HG03571 (cell line): ENCODE measurements around the gene PHKA1.
"Not testable (repeated sequence)": the region's sequence is repeated elsewhere in the genome, so short reads cannot be mapped to it uniquely, and the experiment has no call there.

Experiments
- ATAC-seq: cut with Tn5 transposase; IDR thresholded peaks from one replicate; pipeline ENCODE4 v1.9.1; 2021; ENCODE audit not compliant: unreplicated experiment

The PHKA1 gene

DNA sequence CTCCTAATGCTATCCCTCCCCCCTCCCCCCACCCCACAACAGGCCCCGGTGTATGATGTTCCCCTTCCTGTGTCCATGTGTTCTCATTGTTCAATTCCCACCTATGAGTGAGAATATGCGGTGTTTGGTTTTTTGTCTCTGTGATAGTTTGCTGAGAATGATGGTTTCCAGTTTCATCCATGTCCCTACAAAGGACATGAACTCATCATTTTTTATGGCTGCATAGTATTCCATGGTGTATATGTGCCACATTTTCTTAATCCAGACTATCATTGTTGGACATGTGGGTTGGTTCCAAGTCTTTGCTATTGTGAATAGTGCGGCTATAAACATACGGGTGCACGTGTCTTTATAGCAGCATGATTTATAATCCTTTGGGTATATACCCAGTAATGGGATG, 44.6 kb downstream of the PHKA1 start:
- not testable (repeated sequence) for ATAC-seq

- no peak for ATAC-seq
Observed at GRCh38 chrX:72666451-72666850, 47.7 kb downstream of the PHKA1 start.

- no peak for ATAC-seq
Observed at GRCh38 chrX:72663737-72664136, 50.4 kb downstream of the PHKA1 start.

- ATAC-seq = no peak
Observed at GRCh38 chrX:72662020-72662747, 51.9 kb downstream of the PHKA1 start.

- ATAC-seq = no peak
Observed at GRCh38 chrX:72659723-72660122, 54.4 kb downstream of the PHKA1 start.

DNA sequence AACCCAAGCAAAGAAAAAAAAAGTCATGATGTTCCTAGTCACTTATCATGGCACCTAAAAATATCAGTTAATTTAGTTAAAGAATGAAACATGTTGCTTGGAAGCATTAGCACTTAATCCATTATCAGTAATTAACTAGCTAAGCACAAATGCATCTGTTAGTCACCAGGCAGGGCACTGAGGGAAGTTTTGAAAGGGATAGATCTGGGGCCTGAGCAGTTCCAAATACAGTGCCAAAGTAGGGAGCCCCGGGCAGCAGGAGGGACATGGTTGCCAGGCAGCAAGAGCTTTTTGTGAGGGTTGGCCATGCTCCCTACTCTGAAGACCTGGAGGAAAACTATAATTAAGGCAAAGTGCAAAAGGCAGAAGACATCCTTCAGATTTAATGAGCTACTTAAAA, 62.0 kb downstream of the PHKA1 start:
- no peak for ATAC-seq

DNA sequence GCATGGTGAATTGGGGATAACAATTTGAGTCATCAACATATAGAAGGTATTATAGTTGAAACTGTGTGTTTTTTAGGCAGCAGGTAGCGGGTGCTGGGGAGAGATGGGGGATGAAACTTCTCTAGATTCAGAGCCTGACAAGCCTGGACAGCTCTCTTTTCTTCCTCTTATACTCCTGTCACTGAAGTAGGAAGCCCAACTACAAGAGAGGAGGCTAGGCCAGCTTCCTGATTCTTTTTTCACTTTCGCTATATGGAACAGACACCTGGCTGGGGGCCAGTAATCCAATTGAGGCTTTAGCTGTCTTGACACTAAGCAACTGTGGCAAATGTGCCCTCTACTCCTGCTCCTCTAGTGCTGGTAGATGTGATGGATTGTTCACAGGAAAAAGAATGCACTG, 69.2 kb downstream of the PHKA1 start:
- no peak for ATAC-seq

DNA sequence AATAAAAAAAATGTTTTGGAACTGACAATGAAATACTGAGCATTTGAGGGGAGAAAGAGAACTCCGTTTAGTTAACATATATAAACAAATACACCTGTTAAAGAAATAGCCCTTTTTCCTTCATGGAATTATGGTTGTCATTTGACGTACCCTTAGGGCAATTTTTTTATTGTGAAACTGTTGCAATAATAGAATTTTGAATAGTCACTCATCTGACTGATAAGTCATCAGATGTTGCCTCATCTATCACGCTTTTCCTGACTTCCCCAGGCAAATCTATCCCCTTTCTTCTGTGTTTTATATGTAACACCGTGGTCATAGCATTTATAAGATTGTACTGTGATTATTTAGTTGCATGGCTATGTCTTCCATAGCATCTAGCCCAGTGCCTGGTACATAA, 72.5 kb downstream of the PHKA1 start:
- no peak for ATAC-seq

DNA sequence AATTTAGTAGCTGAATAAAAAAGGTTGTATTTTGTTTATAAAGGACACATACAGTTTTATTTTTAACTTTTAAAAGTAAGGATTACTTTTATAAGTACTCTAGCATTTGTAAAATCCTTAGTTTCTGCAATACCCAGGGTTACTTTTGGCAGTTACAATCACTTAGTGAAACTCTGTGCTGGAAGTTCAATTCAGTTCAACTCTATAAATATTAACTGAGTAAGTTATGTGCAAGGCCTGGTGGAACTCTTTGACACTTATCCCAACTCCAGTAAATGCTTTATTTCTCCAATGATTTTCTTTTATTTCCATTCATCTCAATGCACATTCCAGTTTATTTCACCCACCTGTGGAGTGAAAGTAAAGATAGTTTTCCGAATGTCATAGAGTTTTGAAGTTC, 78.2 kb downstream of the PHKA1 start:
- ATAC-seq = no peak

GRCh38 chrX:72634331-72634730, 79.8 kb downstream of the PHKA1 start:
- ATAC-seq = no peak

GRCh38 chrX:72630185-72630584, 83.9 kb downstream of the PHKA1 start:
- no peak for ATAC-seq

DNA sequence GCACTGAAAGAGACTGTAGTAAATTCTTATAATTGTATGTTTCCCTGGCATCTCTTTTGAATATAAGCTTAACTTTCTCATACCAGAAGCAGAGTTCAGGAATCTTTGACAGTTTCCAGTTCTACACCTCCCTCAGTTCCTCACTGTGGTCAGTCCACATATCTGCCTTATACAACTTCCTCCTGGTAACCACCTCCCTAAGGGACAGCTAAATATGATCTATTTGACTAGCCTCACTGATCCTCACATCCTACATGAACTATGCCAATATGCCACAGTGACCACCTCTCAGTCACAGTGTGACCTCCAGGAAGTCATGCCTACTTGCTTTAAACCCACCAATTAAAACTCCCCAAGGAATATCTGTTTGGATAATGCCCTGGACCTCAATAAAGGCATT, 89.9 kb downstream of the PHKA1 start:
- ATAC-seq = no peak

DNA sequence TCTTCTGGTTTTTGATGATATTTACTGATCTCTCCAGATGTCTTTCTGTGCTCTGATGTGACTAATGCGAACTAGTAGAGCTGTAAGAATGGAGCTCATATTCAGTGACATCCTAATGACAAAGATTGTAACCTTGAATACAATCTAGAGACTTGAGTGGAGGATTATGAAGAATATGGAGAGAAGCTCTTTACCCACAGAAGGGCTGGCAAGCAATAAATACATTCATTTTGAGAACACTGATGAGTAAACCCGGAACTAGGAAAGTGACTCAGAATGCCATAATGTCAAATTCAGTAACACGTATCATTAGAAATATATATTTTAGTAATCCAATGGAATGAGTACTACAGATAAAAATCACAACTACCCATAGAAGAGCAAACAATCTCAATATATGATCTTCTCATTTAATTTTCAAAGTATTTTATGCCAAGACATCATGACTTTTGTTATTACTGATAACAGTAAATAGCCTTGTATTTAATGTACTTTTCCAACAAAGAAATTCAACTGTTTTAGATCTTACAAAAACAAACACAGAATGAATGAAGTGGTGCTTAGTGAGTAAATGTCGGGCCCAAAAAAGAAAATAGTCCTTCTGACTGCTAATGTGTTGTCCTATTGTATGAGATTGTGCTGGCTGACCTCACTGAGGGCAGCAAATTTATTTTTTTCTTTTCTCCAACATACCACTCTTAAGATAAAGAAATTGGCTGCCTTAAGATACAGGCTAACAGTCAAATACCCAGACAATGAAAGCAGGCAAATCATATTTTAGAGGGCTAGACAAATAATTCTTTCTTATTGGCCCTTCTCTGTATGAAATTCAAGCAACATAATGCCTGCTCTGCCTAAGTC, 92.3 kb downstream of the PHKA1 start:
- ATAC-seq = peak; percentile 49

DNA sequence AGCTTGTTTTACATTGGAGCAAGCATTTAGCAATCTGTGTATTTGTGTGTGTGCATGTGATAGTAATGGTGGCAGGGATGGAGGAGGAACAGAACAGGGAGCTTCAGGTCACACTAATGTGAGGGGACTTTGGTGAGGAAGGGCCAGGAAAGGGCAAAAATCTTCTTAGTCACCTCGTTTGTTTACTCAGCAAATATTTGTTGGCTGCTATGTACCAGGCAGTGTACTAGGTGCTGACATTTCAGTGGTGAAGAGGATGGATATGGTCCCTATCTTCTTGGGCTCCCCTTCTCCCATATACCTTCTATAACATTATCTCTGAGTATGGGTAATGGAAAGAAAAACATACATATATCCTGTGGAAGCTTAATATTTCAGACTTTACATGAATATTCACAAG, 92.9 kb downstream of the PHKA1 start:
- ATAC-seq = no peak

DNA sequence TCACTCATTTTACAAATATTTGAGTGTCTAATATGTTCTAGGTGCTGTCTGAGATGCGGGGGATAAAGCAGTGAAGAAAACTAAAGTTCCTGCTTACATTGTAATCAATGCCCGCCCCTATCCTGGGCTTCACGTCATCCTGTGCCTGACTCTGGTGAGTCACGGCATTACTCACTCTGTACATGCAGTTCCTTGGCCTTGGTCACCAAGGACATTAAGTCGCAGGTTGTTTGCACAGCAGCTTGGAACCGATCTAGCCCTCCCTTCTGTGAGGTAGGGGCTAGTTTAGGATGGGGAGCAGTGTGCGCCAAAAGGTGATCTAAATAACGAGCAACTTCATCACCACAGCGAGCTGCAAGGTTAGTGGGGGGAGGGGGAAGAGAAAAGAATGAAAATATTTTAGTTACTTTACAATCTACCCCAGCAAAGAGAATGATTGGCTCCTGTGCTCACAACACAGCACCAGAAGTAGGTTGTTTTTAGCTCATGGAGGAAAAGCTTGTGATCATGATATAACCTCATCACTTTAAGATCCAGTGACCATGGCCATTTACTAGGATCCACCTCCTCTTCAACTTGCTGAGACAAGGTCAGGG, 93.5 kb downstream of the PHKA1 start:
- no peak for ATAC-seq

- ATAC-seq = no peak
Observed at GRCh38 chrX:72609313-72609712, 104.8 kb downstream of the PHKA1 start.

DNA sequence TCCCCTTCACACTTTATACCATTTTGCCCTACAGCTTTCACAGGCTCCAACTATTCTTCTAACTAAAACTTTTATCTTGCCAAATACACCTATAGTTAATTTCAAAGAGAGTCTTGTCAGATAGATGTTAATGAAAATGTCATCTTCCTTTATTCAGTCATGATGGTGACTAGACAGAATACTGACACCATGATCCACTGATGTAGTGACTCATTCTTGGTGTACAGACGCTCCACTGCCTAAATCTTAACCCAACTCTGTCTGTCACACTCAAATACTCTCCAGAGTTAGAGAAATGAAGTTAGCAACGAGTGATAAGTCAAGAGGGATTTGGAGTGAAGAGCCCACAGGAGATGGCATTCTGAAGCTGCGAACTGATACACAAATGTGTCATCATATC, 109.4 kb downstream of the PHKA1 start:
- no peak for ATAC-seq

GRCh38 chrX:72604112-72604511, 110.0 kb downstream of the PHKA1 start:
- no peak for ATAC-seq

DNA sequence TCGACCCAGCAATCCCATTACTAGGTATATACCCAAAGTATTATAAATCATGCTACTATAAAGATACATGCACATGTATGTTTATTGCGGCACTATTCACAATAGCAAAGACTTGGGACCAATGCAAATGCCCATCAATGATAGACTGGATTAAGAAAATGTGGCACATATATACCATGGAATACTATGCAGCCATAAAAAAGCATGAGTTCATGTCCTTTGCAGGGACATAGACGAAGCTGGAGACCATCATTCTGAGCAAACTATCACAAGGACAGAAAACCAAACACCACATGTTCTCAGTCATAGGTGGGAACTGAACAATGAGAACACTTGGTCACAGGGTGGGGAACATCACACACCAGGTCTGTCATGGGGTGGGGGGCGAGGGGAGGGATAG, 123.1 kb downstream of the PHKA1 start:
- not testable (repeated sequence) for ATAC-seq

DNA sequence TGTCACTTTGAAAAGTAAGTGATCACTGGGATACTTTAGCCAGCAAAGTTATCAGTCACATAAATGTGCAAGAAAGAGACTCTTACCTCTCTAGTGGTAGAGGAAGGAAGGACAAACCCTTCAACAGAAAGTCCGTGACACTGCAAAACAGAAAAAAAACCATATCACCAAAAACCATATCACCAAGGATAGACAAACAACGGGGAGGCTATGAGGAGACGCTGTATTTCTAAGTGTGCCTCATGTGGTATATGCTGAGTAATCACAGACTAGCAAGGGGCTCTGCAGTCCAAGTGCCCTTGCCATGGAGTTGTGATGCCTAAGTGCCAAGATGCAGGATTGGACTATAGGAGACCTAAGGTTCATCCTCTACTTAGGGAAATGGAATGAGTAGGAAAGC, 129.9 kb downstream of the PHKA1 start:
- no peak for ATAC-seq

- ATAC-seq = no peak
Observed at GRCh38 chrX:72576141-72576894, 137.8 kb downstream of the PHKA1 start.
